GM18505 (cell line): ENCODE results near the gene RIT2.

Source experiments
- ATAC-seq: cut with Tn5 transposase; IDR thresholded peaks from one replicate; pipeline ENCODE4 v1.9.1; 2021; ENCODE audit not compliant: unreplicated experiment
- POLR2A ChIP-seq: IDR thresholded peaks from 4 replicates; pipeline ENCODE4 v1.6.1; 2011; ENCODE audit warnings: borderline replicate concordance; ENCODE audit not compliant: insufficient read depth, insufficient read length; ENCODE audit errors: extremely low read depth

Gene RIT2

GRCh38 chr18:42864876-42865275, 250.6 kb downstream of the RIT2 start:
- no peak for ATAC-seq
- TF ChIP-seq POLR2A: no peak

GRCh38 chr18:42861271-42861670, 254.2 kb downstream of the RIT2 start:
- TF ChIP-seq POLR2A: no peak
- no peak for ATAC-seq

- no peak for ATAC-seq
- TF ChIP-seq POLR2A: no peak
These were observed 254.9 kb downstream of the RIT2 start for GRCh38 chr18:42860548-42860947.

- no peak for ATAC-seq
- TF ChIP-seq POLR2A: no peak
These were observed 255.5 kb downstream of the RIT2 start for GRCh38 chr18:42860011-42860410.

- no peak for ATAC-seq
- TF ChIP-seq POLR2A: no peak
These were observed 260.9 kb downstream of the RIT2 start for GRCh38 chr18:42854558-42854957.

GRCh38 chr18:42850174-42851083, 265.1 kb downstream of the RIT2 start:
- ATAC-seq: no peak
- no peak for TF ChIP-seq POLR2A

GRCh38 chr18:42839408-42839807, 276.1 kb downstream of the RIT2 start:
- TF ChIP-seq POLR2A: no peak
- no peak for ATAC-seq

- TF ChIP-seq POLR2A: no peak
- no peak for ATAC-seq
These were observed 276.8 kb downstream of the RIT2 start for GRCh38 chr18:42838546-42839145.

- no peak for ATAC-seq
- TF ChIP-seq POLR2A: no peak
These were observed 284.5 kb downstream of the RIT2 start for GRCh38 chr18:42830936-42831335.

- ATAC-seq: no peak
- TF ChIP-seq POLR2A: no peak
These were observed 286.6 kb downstream of the RIT2 start for GRCh38 chr18:42828881-42829280.

GRCh38 chr18:42824178-42824577, 291.3 kb downstream of the RIT2 start:
- no peak for TF ChIP-seq POLR2A
- ATAC-seq: no peak

- no peak for TF ChIP-seq POLR2A
- ATAC-seq: no peak
These were observed 292.8 kb downstream of the RIT2 start for GRCh38 chr18:42822711-42823110.

GRCh38 chr18:42821492-42821891, 294.0 kb downstream of the RIT2 start:
- no peak for ATAC-seq
- no peak for TF ChIP-seq POLR2A

- no peak for ATAC-seq
- no peak for TF ChIP-seq POLR2A
These were observed 300.9 kb downstream of the RIT2 start for GRCh38 chr18:42814618-42815017.
